ENCODE results near the gene FUBP3.

GRCh38 chr9:130681769-130682420, 102.5 kb downstream of the FUBP3 start:
- TF ChIP-seq CTCF (IDR thresholded peaks at IDR 0.05; ENCODE audit: low read length) (no peak), EZH2 (optimal IDR thresholded peaks at IDR 0.05; ENCODE audit: low read depth, low read length) (no peak)

All from MM.1S (cell line).